GM12873 (cell line): ENCODE data around the gene CCDC102A.

ENCODE experiments used
- CTCF ChIP-seq: IDR thresholded peaks from 2 replicates; pipeline ENCODE4 v1.5.1; 2012; ENCODE audit warnings: low read depth, mild to moderate bottlenecking, moderate library complexity, low read length, control low read depth; ENCODE audit not compliant: insufficient read depth; ENCODE audit errors: missing control alignments

CCDC102A gene

GRCh38 chr16:57576429-57576870, 40.1 kb upstream of the CCDC102A start:
- peak; percentile 100 for TF ChIP-seq CTCF

GRCh38 chr16:57575468-57576277, 39.3 kb upstream of the CCDC102A start:
- no peak for TF ChIP-seq CTCF

GRCh38 chr16:57574646-57575467, 38.5 kb upstream of the CCDC102A start:
- no peak for TF ChIP-seq CTCF

- TF ChIP-seq CTCF, result no peak
These were observed 37.7 kb upstream of the CCDC102A start for GRCh38 chr16:57574086-57574485.

GRCh38 chr16:57572978-57573728, 36.8 kb upstream of the CCDC102A start:
- TF ChIP-seq CTCF, result no peak

- TF ChIP-seq CTCF, result no peak
These were observed 34.7 kb upstream of the CCDC102A start for GRCh38 chr16:57571098-57571497.
